A549 (cell line): ENCODE data around the gene CDS1. TPM values are rescaled to one million over a fixed set of nuclear protein-coding genes. Genes with fewer than 3 reads are reported as not detected.

ENCODE experiments used
- ATAC-seq, 2 experiments: fragments of 200-7000 bp in 1 of 2; fragments of >200 bp in 1 of 2; cut with Nextera tagmentation in 1 of 2; cut with Tn5 transposase in 1 of 2; 3 replicates each; pipeline versions ENCODE4 v1.8.0 to v1.9.1; 2018 to 2020; ENCODE audit warnings: mild to moderate bottlenecking in 1 of 2, moderate library complexity in 1 of 2
- CTCF ChIA-PET: fragments of 300-600 bp; sonication (Branson Sonifier 250); formaldehyde crosslinking; extraction: SDS; loops from one replicate; lab custom pipeline; 2021; ENCODE audit warnings: antibody characterized with exemption, inconsistent platforms; lab: Yijun Ruan, JAX
- POLR2A ChIA-PET: fragments of 350-600 bp; formaldehyde crosslinking; extraction: SDS; loops from one replicate; lab custom pipeline; 2021; ENCODE audit warnings: antibody characterized with exemption, inconsistent platforms; lab: Yijun Ruan, JAX
- DNase-seq, 2 experiments: peaks; one replicate each; pipeline versions ENCODE4 v3.0.0 to v3.0.0-alpha.2; 2011 to 2016; ENCODE audit warnings: low read depth in 1 of 2, low spot score in 1 of 2
- FAIRE-seq: peaks from 2 replicates; lab custom pipeline; 2011; peaks lifted over from hg19 to GRCh38; lab: Jason Lieb, UNC
- H3K27ac ChIP-seq, 2 experiments: fragments of >200 bp; sonication (Bioruptor Twin); formaldehyde crosslinking; 3 replicates each; pipeline ENCODE4 v1.5.1; 2016 to 2017
- H3K4me1 ChIP-seq: fragments of >200 bp; sonication (Bioruptor Twin); formaldehyde crosslinking; 3 replicates; pipeline ENCODE4 v1.6.1; 2016
- H3K4me2 ChIP-seq: fragments of >200 bp; sonication (Bioruptor Twin); formaldehyde crosslinking; 3 replicates; pipeline ENCODE4 v1.6.1; 2016
- H3K4me3 ChIP-seq: fragments of >200 bp; sonication (Bioruptor Twin); formaldehyde crosslinking; 3 replicates; pipeline ENCODE4 v1.5.1; 2016
- H3K9me3 ChIP-seq: fragments of >200 bp; sonication (Bioruptor Twin); formaldehyde crosslinking; 3 replicates; pipeline ENCODE4 v1.6.1; 2016
- CEBPB ChIP-seq, 2 experiments: fragments of >200 bp in 1 of 2; sonication (Bioruptor Twin) in 1 of 2; formaldehyde crosslinking in 1 of 2; IDR thresholded peaks; 2 replicates each; pipeline ENCODE4 v1.6.1; 2012 to 2016
- ELK1 ChIP-seq: fragments of 150-350 bp; IDR thresholded peaks from 2 replicates; pipeline ENCODE4 v1.6.1; 2014; ENCODE audit warnings: low read depth, mild to moderate bottlenecking, low read length
- ESRRA ChIP-seq: fragments of 150-350 bp; IDR thresholded peaks from 2 replicates; pipeline ENCODE4 v1.6.1; 2014; ENCODE audit warnings: mild to moderate bottlenecking, low read length, borderline replicate concordance
- FOSB ChIP-seq: fragments of 250-450 bp; sonication (Bioruptor Pico); IDR thresholded peaks from 2 replicates; pipeline ENCODE4 v1.5.0; 2020; ENCODE audit warnings: mild to moderate bottlenecking, moderate library complexity
- GATA3 ChIP-seq: IDR thresholded peaks from 2 replicates; pipeline ENCODE4 v1.6.1; 2012; ENCODE audit warnings: borderline replicate concordance
- HES2 ChIP-seq: fragments of >200 bp; sonication (Bioruptor Twin); formaldehyde crosslinking; IDR thresholded peaks from 2 replicates; pipeline ENCODE4 v1.6.1; 2016
- HOXA7 ChIP-seq: fragments of 250-450 bp; sonication (Bioruptor Pico); IDR thresholded peaks from 2 replicates; pipeline ENCODE4 v1.5.0; 2020; ENCODE audit warnings: mild to moderate bottlenecking, moderate library complexity
- HOXB13 ChIP-seq: fragments of 250-450 bp; sonication (Bioruptor Pico); IDR thresholded peaks from 2 replicates; pipeline ENCODE4 v1.5.0; 2020; ENCODE audit warnings: low read depth, mild to moderate bottlenecking, moderate library complexity
- JUNB ChIP-seq: fragments of >200 bp; sonication (Bioruptor Twin); formaldehyde crosslinking; IDR thresholded peaks from 2 replicates; pipeline ENCODE4 v1.6.1; 2016
- MAZ ChIP-seq: fragments of 150-350 bp; IDR thresholded peaks from 2 replicates; pipeline ENCODE4 v1.6.1; 2014; ENCODE audit warnings: antibody characterized with exemption, low read depth, low read length, borderline replicate concordance
- MYC ChIP-seq: IDR thresholded peaks from 2 replicates; pipeline ENCODE4 v1.6.1; 2012; ENCODE audit warnings: mild to moderate bottlenecking, inconsistent platforms, low read length, improper control_type of control experiment, borderline replicate concordance
- NR3C1 ChIP-seq: fragments of >200 bp; sonication (Bioruptor Twin); formaldehyde crosslinking; IDR thresholded peaks from 3 replicates; pipeline ENCODE4 v1.6.1; 2017
- POLR2A ChIP-seq: IDR thresholded peaks from 2 replicates; pipeline ENCODE4 v1.6.1; 2012; ENCODE audit warnings: mild to moderate bottlenecking, low read length
- POLR2AphosphoS2 ChIP-seq: conservative IDR thresholded peaks from 2 replicates; pipeline ENCODE4 v1.6.1; 2012; ENCODE audit warnings: low read length, improper control_type of control experiment, inconsistent platforms
- RFX5 ChIP-seq: fragments of 450-650 bp; IDR thresholded peaks from 2 replicates; pipeline ENCODE4 v1.7.1; 2014; ENCODE audit warnings: antibody characterized with exemption, mild to moderate bottlenecking, moderate library complexity
- RNF2 ChIP-seq: fragments of 200-600 bp; sonication (generic); IDR thresholded peaks from 2 replicates; pipeline ENCODE4 v1.6.1; 2016; ENCODE audit warnings: low read depth, mild to moderate bottlenecking, antibody characterized with exemption, moderate library complexity, borderline replicate concordance
- TFCP2L1 ChIP-seq: fragments of 250-450 bp; sonication (Bioruptor Pico); IDR thresholded peaks from 2 replicates; pipeline ENCODE4 v1.5.0; 2021; ENCODE audit warnings: mild to moderate bottlenecking
- TP53 ChIP-seq: fragments of 250-450 bp; sonication (Bioruptor Pico); IDR thresholded peaks from 2 replicates; pipeline ENCODE4 v1.5.0; 2021; ENCODE audit warnings: mild to moderate bottlenecking, moderate library complexity
- ZC3H11A ChIP-seq: fragments of 450-650 bp; IDR thresholded peaks from 2 replicates; pipeline ENCODE4 v1.6.1; 2014; ENCODE audit warnings: antibody characterized with exemption, mild to moderate bottlenecking
- WGBS: methylation state at CpG from one replicate; pipeline ENCODE4 v1.1.6; 2017; ENCODE audit errors: missing lambda C conversion rate; 5-methylcytosine and 5-hydroxymethylcytosine counted together
- polyA plus RNA-seq, 4 experiments: library from polyadenylated mRNA; depleted of rRNA in 3 of 4; stranded (reverse); fragments of >200 nt; fragmentation: RNase III in 1 of 4; extraction: RNeasy Plus Mini Kit Qiagen cat#74134 plus additional on column Dnase treatment in 1 of 4; gene quantifications; 2 replicates in 3 of 4; 3 replicates in 1 of 4; pipeline ENCODE4 v1.2.3, GENCODE V29; 2011 to 2017
- TF ChIP-seq, protein P1 (sequence below): IDR thresholded peaks from 2 replicates; pipeline ENCODE4 v1.6.1; 2012; ENCODE audit warnings: low read depth, borderline replicate concordance
- TF ChIP-seq, protein P2 (sequence below): fragments of 450-650 bp; IDR thresholded peaks from 2 replicates; pipeline ENCODE4 v1.6.1; 2014; ENCODE audit warnings: antibody characterized with exemption
- TF ChIP-seq, protein P3 (sequence below): fragments of 250-450 bp; sonication (Bioruptor Pico); IDR thresholded peaks from 2 replicates; pipeline ENCODE4 v1.5.0; 2020; ENCODE audit warnings: low read depth, mild to moderate bottlenecking, moderate library complexity
- TF ChIP-seq, protein P4 (sequence below): fragments of 200-600 bp; sonication (generic); IDR thresholded peaks from 2 replicates; pipeline ENCODE4 v1.6.1; 2016; ENCODE audit warnings: antibody characterized with exemption, mild to moderate bottlenecking, moderate library complexity

CDS1 gene
- polyA plus RNA-seq, 2 of the 4 experiments (the other 2 are of a cell fraction) = 0.46 to 1.4 TPM

DNA sequence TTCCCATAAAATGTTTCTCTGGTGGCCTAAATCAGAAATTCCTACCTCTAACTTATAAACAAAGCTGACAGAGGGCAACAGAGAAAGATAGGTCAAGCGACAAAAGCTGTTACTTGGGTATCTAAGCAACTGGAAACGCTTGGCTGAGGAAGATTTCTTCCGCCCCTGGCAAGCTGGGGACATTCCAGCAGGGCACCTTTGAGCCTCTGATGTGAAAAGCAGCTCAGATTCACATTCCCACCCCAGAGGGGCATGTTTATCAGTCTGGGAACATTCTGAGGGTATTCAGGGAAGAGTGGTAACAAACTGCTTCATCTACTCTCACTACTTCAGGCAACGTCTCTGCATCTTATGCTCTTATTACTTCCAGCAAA lies 3.5 kb upstream of the CDS1 start:
- TF ChIP-seq JUNB = no peak
- no peak for TF ChIP-seq RNF2
- no peak for TF ChIP-seq POLR2AphosphoS2
- no peak for TF ChIP-seq HOXB13 (CRISPR knock-in tag)
- ATAC-seq (no peak), DNase-seq (no peak), FAIRE-seq (no peak)
- H3K4me3 ChIP-seq = no peak overlapping the region
- H3K9me3 ChIP-seq = no peaks in the 10 kb centered on the region
- ChIA-PET POLR2A (no interaction called here), CTCF (interaction anchor here (0.8 to 1.9 kb wide), 5 partner anchors 119 to 453 kb away, joined by 3 to 5 read pairs (median 4); no protein-coding TSS in a partner anchor)
- H3K4me2 ChIP-seq = no peak overlapping the region
- WGBS = 89% methylated on average over 4 of the region's 4 CpGs
- no peak overlapping the region for H3K27ac ChIP-seq
- H3K4me1 ChIP-seq = no peaks in the 10 kb centered on the region

DNA sequence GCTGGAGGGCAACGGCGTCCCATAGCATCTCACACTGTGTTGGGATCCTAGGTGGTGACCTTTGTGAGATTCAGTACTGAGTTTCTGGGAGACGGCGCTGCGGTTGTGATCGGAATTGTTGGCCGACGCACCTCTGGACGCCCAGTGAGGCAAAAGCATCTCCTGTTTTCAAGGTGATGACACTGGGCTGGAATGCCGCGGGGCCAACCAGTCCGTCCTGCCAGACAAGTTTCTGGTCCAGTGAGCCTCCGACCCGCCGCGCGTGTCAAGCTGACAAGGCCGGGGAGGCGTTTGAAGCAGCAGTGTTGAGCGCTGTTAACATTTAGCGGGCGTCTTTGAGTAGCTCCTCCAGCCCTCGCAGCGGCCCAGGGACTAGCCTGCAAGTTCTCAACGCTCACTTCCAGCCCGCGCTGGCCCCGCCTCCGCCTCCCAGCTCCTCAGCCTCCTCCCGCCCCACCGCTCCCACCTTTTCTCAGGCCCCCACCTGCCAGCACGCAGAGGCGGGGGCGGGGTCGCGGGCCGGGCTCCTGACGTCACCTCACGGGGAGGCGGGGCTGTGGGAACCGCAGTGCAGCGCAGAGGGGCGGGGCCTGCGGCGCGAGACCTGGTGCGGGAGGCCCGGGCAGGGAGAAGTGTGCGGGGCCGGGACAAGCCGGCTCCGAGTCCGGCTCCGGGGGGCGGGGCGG lies 482 bp upstream of the CDS1 start:
- peak overlapping the region; percentile 72 for H3K4me3 ChIP-seq
- TF ChIP-seq, protein P1, sequence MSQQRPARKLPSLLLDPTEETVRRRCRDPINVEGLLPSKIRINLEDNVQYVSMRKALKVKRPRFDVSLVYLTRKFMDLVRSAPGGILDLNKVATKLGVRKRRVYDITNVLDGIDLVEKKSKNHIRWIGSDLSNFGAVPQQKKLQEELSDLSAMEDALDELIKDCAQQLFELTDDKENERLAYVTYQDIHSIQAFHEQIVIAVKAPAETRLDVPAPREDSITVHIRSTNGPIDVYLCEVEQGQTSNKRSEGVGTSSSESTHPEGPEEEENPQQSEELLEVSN = peak; percentile 34; the same call in 1 of the 2 replicates
- TF ChIP-seq JUNB = no peak
- FAIRE-seq (no peak), ATAC-seq (peak; percentile 80 to 88), DNase-seq (peak; percentile 68)
- ChIA-PET POLR2A (no interaction called here), CTCF (interaction anchor here (0.9 to 1.2 kb wide), 2 partner anchors 167 to 389 kb away, joined by 3 to 4 read pairs; no protein-coding TSS in a partner anchor)
- 27% methylated on average over 20 of the region's 56 CpGs for WGBS
- H3K27ac ChIP-seq = peak overlapping the region in 1 of 2 experiments; percentile 74; a peak in 3 of 6 replicates
- H3K4me1 ChIP-seq = no peaks in the 10 kb centered on the region
- no peaks in the 10 kb centered on the region for H3K9me3 ChIP-seq
- peak overlapping the region; percentile 98 for H3K4me2 ChIP-seq

DNA sequence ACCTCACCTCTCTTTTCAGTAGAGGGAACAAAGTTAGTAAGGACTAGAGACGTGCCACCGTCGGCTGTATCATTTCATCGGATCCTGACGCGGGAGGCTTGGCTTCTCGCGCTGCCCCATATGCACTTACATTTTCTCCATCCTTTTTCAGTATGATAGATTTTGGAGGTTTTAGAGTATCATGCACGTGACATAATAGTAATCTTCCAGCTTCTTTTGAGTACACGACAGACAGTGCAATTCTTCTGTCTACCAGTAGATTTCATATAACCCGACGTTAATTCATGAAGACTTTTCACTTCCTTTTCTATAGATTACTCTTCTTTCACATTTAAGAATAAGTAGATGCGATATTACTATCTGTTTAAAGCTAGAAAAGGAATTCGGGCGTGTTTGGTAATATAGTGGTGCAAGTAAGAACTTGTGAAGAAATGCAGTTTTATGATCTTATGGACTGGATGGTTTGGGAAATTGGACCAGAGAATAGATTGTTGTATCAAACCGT lies 1.0 kb downstream of the CDS1 start:
- TF ChIP-seq GATA3 (no peak), HES2 (no peak), HOXA7 (no peak), ELK1 (no peak), HOXB13 (CRISPR knock-in tag) (no peak), NR3C1 (no peak), TP53 (CRISPR knock-in tag) (no peak), POLR2A (no peak), JUNB (no peak)
- TF ChIP-seq, protein P2, sequence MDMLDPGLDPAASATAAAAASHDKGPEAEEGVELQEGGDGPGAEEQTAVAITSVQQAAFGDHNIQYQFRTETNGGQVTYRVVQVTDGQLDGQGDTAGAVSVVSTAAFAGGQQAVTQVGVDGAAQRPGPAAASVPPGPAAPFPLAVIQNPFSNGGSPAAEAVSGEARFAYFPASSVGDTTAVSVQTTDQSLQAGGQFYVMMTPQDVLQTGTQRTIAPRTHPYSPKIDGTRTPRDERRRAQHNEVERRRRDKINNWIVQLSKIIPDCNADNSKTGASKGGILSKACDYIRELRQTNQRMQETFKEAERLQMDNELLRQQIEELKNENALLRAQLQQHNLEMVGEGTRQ = no peak
- no peak for FAIRE-seq
- peak overlapping the region; percentile 72 for H3K4me3 ChIP-seq
- H3K4me2 ChIP-seq = peak overlapping the region; percentile 98
- peaks cover 7% of the 10 kb centered on the region; the same call in 2 of the 3 replicates for H3K9me3 ChIP-seq
- peak; percentile 10 to 19; a peak in 3 of 6 replicates for ATAC-seq
- DNase-seq = peak in 1 of 2 experiments; percentile 18
- no peak overlapping the region for H3K27ac ChIP-seq
- ChIA-PET POLR2A (no interaction called here), CTCF (interaction anchor here (0.9 kb wide), 1 partner anchor 11 kb away, joined by 3 read pairs; no protein-coding TSS in a partner anchor)
- H3K4me1 ChIP-seq = no peaks in the 10 kb centered on the region
- 25% methylated on average over 16 of the region's 16 CpGs for WGBS

DNA sequence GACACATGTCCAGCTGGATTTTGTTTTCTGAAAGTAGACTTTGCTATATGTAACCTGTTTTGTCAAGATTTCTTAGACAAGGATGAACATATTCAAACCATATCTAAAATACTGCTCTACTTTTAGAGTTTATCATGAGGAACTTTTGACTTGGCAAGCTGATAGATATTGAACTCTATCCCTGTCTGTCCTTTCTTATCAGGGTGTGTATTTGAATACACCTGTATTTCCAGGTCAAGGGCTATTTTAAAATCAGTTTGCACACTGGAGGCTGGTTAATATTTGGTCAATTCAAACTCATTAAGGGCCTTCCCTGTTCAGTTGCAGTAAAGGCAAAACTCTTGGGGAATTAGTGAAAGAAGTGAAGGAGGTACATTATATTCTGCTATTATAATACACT lies 2.3 kb downstream of the CDS1 start:
- H3K4me3 ChIP-seq = no peak overlapping the region
- H3K4me1 ChIP-seq = no peaks in the 10 kb centered on the region
- H3K27ac ChIP-seq = no peak overlapping the region
- no peak for DNase-seq
- CTCF ChIA-PET = no interaction called here
- TF ChIP-seq, protein P3, sequence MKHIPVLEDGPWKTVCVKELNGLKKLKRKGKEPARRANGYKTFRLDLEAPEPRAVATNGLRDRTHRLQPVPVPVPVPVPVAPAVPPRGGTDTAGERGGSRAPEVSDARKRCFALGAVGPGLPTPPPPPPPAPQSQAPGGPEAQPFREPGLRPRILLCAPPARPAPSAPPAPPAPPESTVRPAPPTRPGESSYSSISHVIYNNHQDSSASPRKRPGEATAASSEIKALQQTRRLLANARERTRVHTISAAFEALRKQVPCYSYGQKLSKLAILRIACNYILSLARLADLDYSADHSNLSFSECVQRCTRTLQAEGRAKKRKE (CRISPR knock-in tag) = no peak
- no peak for TF ChIP-seq CEBPB (IDR thresholded peaks at IDR 0.05)
- no peak for TF ChIP-seq ZC3H11A
- no peak for TF ChIP-seq ESRRA
- TF ChIP-seq RFX5 = no peak
- TF ChIP-seq TFCP2L1 = no peak
- TF ChIP-seq MYC = no peak
- TF ChIP-seq FOSB (CRISPR knock-in tag) = no peak
- no peak for TF ChIP-seq MAZ
- TF ChIP-seq, protein P4, sequence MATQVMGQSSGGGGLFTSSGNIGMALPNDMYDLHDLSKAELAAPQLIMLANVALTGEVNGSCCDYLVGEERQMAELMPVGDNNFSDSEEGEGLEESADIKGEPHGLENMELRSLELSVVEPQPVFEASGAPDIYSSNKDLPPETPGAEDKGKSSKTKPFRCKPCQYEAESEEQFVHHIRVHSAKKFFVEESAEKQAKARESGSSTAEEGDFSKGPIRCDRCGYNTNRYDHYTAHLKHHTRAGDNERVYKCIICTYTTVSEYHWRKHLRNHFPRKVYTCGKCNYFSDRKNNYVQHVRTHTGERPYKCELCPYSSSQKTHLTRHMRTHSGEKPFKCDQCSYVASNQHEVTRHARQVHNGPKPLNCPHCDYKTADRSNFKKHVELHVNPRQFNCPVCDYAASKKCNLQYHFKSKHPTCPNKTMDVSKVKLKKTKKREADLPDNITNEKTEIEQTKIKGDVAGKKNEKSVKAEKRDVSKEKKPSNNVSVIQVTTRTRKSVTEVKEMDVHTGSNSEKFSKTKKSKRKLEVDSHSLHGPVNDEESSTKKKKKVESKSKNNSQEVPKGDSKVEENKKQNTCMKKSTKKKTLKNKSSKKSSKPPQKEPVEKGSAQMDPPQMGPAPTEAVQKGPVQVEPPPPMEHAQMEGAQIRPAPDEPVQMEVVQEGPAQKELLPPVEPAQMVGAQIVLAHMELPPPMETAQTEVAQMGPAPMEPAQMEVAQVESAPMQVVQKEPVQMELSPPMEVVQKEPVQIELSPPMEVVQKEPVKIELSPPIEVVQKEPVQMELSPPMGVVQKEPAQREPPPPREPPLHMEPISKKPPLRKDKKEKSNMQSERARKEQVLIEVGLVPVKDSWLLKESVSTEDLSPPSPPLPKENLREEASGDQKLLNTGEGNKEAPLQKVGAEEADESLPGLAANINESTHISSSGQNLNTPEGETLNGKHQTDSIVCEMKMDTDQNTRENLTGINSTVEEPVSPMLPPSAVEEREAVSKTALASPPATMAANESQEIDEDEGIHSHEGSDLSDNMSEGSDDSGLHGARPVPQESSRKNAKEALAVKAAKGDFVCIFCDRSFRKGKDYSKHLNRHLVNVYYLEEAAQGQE = no peak
- ATAC-seq = no peak
- POLR2A ChIA-PET = no interaction called here
- no peak overlapping the region for H3K4me2 ChIP-seq
- no peak for FAIRE-seq
- peaks cover 9% of the 10 kb centered on the region; the same call in 2 of the 3 replicates for H3K9me3 ChIP-seq
